SU-DHL-6 (cell line): Measurements from ENCODE around the gene NAA15.

ENCODE experiments used
- EZH2phosphoT487 ChIP-seq: fragments of 200-600 bp; sonication (generic), shearing (Covaris generic); conservative IDR thresholded peaks from 2 replicates; pipeline ENCODE4 v1.6.1; 2018; ENCODE audit warnings: mild to moderate bottlenecking, antibody characterized with exemption, low read length, moderate library complexity, mixed read lengths
- TF ChIP-seq, protein P1 (sequence below): fragments of 200-600 bp; sonication (generic); IDR thresholded peaks from one replicate; pipeline ENCODE4 v1.5.1; 2017; ENCODE audit warnings: antibody characterized with exemption, mild to moderate bottlenecking, low read length, moderate library complexity; ENCODE audit not compliant: insufficient read depth, poor library complexity, severe bottlenecking

DNA sequence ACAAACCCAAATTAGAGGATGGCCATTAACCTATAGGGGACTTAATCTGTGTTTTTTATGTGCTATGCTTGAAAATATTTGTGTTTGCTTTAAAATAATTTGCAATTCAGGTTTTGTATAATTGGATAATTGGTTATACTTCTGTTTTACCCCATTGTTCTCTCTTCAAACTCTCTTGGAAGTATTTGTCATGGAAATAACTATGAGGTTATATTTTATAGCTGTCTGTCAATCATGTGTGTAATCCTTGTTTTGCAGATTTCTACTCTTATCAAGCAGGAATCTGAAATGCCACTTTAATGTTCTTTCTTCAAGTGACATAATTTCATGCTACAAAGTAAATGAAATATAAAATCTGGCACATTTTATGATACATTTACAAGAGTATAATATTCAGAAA, 16.3 kb downstream of the NAA15 start:
- TF ChIP-seq, protein P1, sequence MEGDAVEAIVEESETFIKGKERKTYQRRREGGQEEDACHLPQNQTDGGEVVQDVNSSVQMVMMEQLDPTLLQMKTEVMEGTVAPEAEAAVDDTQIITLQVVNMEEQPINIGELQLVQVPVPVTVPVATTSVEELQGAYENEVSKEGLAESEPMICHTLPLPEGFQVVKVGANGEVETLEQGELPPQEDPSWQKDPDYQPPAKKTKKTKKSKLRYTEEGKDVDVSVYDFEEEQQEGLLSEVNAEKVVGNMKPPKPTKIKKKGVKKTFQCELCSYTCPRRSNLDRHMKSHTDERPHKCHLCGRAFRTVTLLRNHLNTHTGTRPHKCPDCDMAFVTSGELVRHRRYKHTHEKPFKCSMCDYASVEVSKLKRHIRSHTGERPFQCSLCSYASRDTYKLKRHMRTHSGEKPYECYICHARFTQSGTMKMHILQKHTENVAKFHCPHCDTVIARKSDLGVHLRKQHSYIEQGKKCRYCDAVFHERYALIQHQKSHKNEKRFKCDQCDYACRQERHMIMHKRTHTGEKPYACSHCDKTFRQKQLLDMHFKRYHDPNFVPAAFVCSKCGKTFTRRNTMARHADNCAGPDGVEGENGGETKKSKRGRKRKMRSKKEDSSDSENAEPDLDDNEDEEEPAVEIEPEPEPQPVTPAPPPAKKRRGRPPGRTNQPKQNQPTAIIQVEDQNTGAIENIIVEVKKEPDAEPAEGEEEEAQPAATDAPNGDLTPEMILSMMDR: no peak
- no peak for TF ChIP-seq EZH2phosphoT487
